Spinal cord (tissue), 10 donors: ENCODE data around the gene R3HDML. TPM values are rescaled to one million over a fixed set of nuclear protein-coding genes. Genes with fewer than 3 reads are reported as not detected.
"Not testable (repeated sequence)": the region's sequence is repeated elsewhere in the genome, so short reads cannot be mapped to it uniquely, and the experiment has no call there.

Experiments
- DNase-seq, 6 donors: peaks; one replicate each; pipeline versions ENCODE4 v3.0.0 to v3.0.0-alpha.2; 2013 to 2015; ENCODE audit warnings: low spot score in 6 of 6, low read depth in 4 of 6
- H3K27ac ChIP-seq: one replicate; pipeline ENCODE4 v1.5.1; 2013; ENCODE audit warnings: low read depth, low read length, control low read depth
- H3K27me3 ChIP-seq: one replicate; pipeline ENCODE4 v1.6.1; 2013; ENCODE audit warnings: low read length; ENCODE audit not compliant: control insufficient read depth, insufficient read depth
- H3K36me3 ChIP-seq: one replicate; pipeline ENCODE4 v1.6.1; 2013; ENCODE audit warnings: low read length; ENCODE audit not compliant: control insufficient read depth, insufficient read depth
- H3K4me1 ChIP-seq: one replicate; pipeline ENCODE4 v1.6.1; 2013; ENCODE audit warnings: low read length; ENCODE audit not compliant: control insufficient read depth, insufficient read depth
- H3K4me3 ChIP-seq: one replicate; pipeline ENCODE4 v1.5.1; 2013; ENCODE audit warnings: low read depth, low read length, control low read depth
- H3K9me3 ChIP-seq: one replicate; pipeline ENCODE4 v1.6.1; 2013; ENCODE audit warnings: low read length; ENCODE audit not compliant: control insufficient read depth, insufficient read depth
- WGBS: methylation state at CpG from one replicate; pipeline ENCODE4 v1.1.5; 2013; ENCODE audit warnings: missing lambda C conversion rate; ENCODE audit not compliant: insufficient coverage; 5-methylcytosine and 5-hydroxymethylcytosine counted together
- polyA plus RNA-seq, 2 donors: library from polyadenylated mRNA; unstranded; fragments of 120-200 nt; gene quantifications; one replicate each; pipeline ENCODE4 v1.2.1, GENCODE V29; 2013; ENCODE audit not compliant: insufficient read length in 2 of 2
- total RNA-seq, 2 donors: library from RNA; depleted of rRNA in 1 of 2; stranded (reverse); fragments of 120-200 nt in 1 of 2; fragments of >200 nt in 1 of 2; gene quantifications; one replicate each; pipeline versions ENCODE4 v1.2.3 to v1.2.4, GENCODE V29; 2013 to 2014
- donor health status: healthy.

The R3HDML gene
- total and polyA plus RNA-seq, 4 donors: 0.11 to 0.12 TPM; not detected in 2

GRCh38 chr20:44345147-44345546, 8.3 kb downstream of the R3HDML start:
- Histone ChIP-seq H3K27me3 (no peaks in the 10 kb centered on the region), H3K9me3 (no peaks in the 10 kb centered on the region), H3K4me3 (no peak overlapping the region), H3K36me3 (no peaks in the 10 kb centered on the region), H3K4me1 (peaks cover 6% of the 10 kb centered on the region), H3K27ac (no peak overlapping the region)
- 91% methylated on average over 3 of the region's 8 CpGs for WGBS
- DNase-seq: no peak

GRCh38 chr20:44345941-44346340, 9.1 kb downstream of the R3HDML start:
- DNase-seq, H3K36me3 ChIP-seq, H3K4me1 ChIP-seq, H3K4me3 ChIP-seq, H3K9me3 ChIP-seq, H3K27ac ChIP-seq, H3K27me3 ChIP-seq: not testable (repeated sequence)
- 92% methylated on average over 9 of the region's 10 CpGs for WGBS

- Histone ChIP-seq H3K36me3 (no peaks in the 10 kb centered on the region), H3K4me1 (no peaks in the 10 kb centered on the region), H3K9me3 (no peaks in the 10 kb centered on the region), H3K27ac (no peak overlapping the region), H3K4me3 (no peak overlapping the region), H3K27me3 (no peaks in the 10 kb centered on the region)
- no peak for DNase-seq
- 78% methylated on average over 1 of the region's 4 CpGs for WGBS
Measured at GRCh38 chr20:44348168-44348659, 11.4 kb downstream of the R3HDML start.

- Histone ChIP-seq H3K9me3 (no peaks in the 10 kb centered on the region), H3K27ac (no peak overlapping the region), H3K36me3 (no peaks in the 10 kb centered on the region), H3K4me3 (no peak overlapping the region), H3K4me1 (no peaks in the 10 kb centered on the region), H3K27me3 (no peaks in the 10 kb centered on the region)
- 83% methylated on average over 2 of the region's 3 CpGs for WGBS
- no peak for DNase-seq
Measured at GRCh38 chr20:44349349-44349748, 12.5 kb downstream of the R3HDML start.

GRCh38 chr20:44350567-44350966, 13.7 kb downstream of the R3HDML start:
- Histone ChIP-seq H3K4me1 (no peaks in the 10 kb centered on the region), H3K9me3 (no peaks in the 10 kb centered on the region), H3K36me3 (no peaks in the 10 kb centered on the region), H3K27me3 (no peaks in the 10 kb centered on the region), H3K27ac (no peak overlapping the region), H3K4me3 (no peak overlapping the region)
- DNase-seq: no peak
- WGBS: 95% methylated on average over 4 of the region's 6 CpGs

- H3K4me3 ChIP-seq: no peak overlapping the region
- H3K27ac ChIP-seq: no peak overlapping the region
- H3K27me3 ChIP-seq: no peaks in the 10 kb centered on the region
- no peaks in the 10 kb centered on the region for H3K36me3 ChIP-seq
- no peaks in the 10 kb centered on the region for H3K4me1 ChIP-seq
- 93% methylated on average over 3 of the region's 6 CpGs for WGBS
- H3K9me3 ChIP-seq: no peaks in the 10 kb centered on the region
- no peak for DNase-seq
Measured at GRCh38 chr20:44354979-44355497, 18.2 kb downstream of the R3HDML start.

GRCh38 chr20:44355498-44356352, 18.9 kb downstream of the R3HDML start, which contains the start of gene HNF4A:
Gene HNF4A (plus strand): TSS chr20:44355699. CDS start chr20:44355805, 106 bp downstream.
- no peaks in the 10 kb centered on the region for H3K9me3 ChIP-seq
- H3K27ac ChIP-seq: no peak within 1 kb of the TSS
- 86% methylated on average over 34 of the region's 40 CpGs for WGBS
- H3K4me3 ChIP-seq: no peak within 1 kb of the TSS
- no peaks in the 10 kb centered on the region for H3K4me1 ChIP-seq
- no peak for DNase-seq
- H3K36me3 ChIP-seq: no peaks in the 10 kb centered on the region
- no peaks in the 10 kb centered on the region for H3K27me3 ChIP-seq

GRCh38 chr20:44356353-44356723, 19.5 kb downstream of the R3HDML start:
- no peaks in the 10 kb centered on the region for H3K36me3 ChIP-seq
- no peak overlapping the region for H3K27ac ChIP-seq
- no peaks in the 10 kb centered on the region for H3K4me1 ChIP-seq
- 70% methylated on average over 14 of the region's 14 CpGs for WGBS
- no peaks in the 10 kb centered on the region for H3K27me3 ChIP-seq
- no peak overlapping the region for H3K4me3 ChIP-seq
- H3K9me3 ChIP-seq: no peaks in the 10 kb centered on the region
- no peak for DNase-seq

GRCh38 chr20:44357020-44357419, 20.2 kb downstream of the R3HDML start:
- Histone ChIP-seq H3K4me1 (no peaks in the 10 kb centered on the region), H3K27me3 (no peaks in the 10 kb centered on the region), H3K36me3 (no peaks in the 10 kb centered on the region), H3K9me3 (no peaks in the 10 kb centered on the region), H3K27ac (no peak overlapping the region), H3K4me3 (no peak overlapping the region)
- DNase-seq: no peak
- WGBS: no CpG with 5 or more reads among the region's 2 CpGs
